ENCODE measurements around the gene SLC6A13. TPM values are rescaled to one million over a fixed set of nuclear protein-coding genes. Genes with fewer than 3 reads are reported as not detected.

Gene SLC6A13
- polyA plus RNA-seq, 1 donor (not counting 4 experiments of a cell fraction or from before 2014, with no cell fraction given) = 0.33 TPM

- H3K9me1 ChIP-seq (ENCODE audit: control insufficient read depth, extremely low read depth, insufficient read depth, low read length) = no peaks in the 10 kb centered on the region
- dilution Hi-C loops (cut with MboI; ENCODE audit: extremely low pct_ligation_motif_present, low sequenced_read_pairs) = no loop called here
- H2AFZ ChIP-seq (ENCODE audit: control insufficient read depth, low read length) = no peak overlapping the region
- H3K4me3 ChIP-seq (ENCODE audit: control insufficient read depth in 2 of 3, extremely low read depth in 1 of 3, insufficient read depth in 2 of 3, low read depth in 1 of 3, low read length in 3 of 3) = no peak overlapping the region
- no peaks in the 10 kb centered on the region for H3K9me3 ChIP-seq (ENCODE audit: control insufficient read depth, low read depth, low read length)
- no peak overlapping the region for H3K27ac ChIP-seq (ENCODE audit: control insufficient read depth, insufficient read depth, low read length)
- peaks cover 33% of the 10 kb centered on the region for H3K27me3 ChIP-seq (ENCODE audit: control insufficient read depth, extremely low read depth, insufficient read depth, low read length)
- H3K9ac ChIP-seq (ENCODE audit: control insufficient read depth, extremely low read depth, insufficient read depth, low read length) = no peak overlapping the region
- TF ChIP-seq CTCF (optimal IDR thresholded peaks at IDR 0.05 in 1 of 3, IDR thresholded peaks at IDR 0.05 in 1 of 3, conservative IDR thresholded peaks at IDR 0.05 in 1 of 3; ENCODE audit: extremely low read depth in 1 of 3, insufficient read depth in 2 of 3, low read length in 3 of 3) (no peak), EZH2 (IDR thresholded peaks at IDR 0.05; ENCODE audit: low read length) (no peak)
- H4K20me1 ChIP-seq (ENCODE audit: control insufficient read depth, extremely low read depth, insufficient read depth, low read length) = no peaks in the 10 kb centered on the region
- FAIRE-seq (no peak), DNase-seq (ENCODE audit: low read depth, low spot score) (no peak)
- H3K79me2 ChIP-seq (ENCODE audit: control insufficient read depth, insufficient read depth, low read length) = no peaks in the 10 kb centered on the region
- H3K36me3 ChIP-seq (ENCODE audit: control insufficient read depth in 2 of 2, extremely low read depth in 1 of 2, insufficient read depth in 2 of 2, low read length in 2 of 2) = no peaks in the 10 kb centered on the region
- H3K4me2 ChIP-seq (ENCODE audit: control insufficient read depth, extremely low read depth, insufficient read depth, low read depth, low read length) = no peak overlapping the region
- H3K4me1 ChIP-seq (ENCODE audit: control insufficient read depth, extremely low read depth, insufficient read depth, low read length) = no peaks in the 10 kb centered on the region
Observed at GRCh38 chr12:212415-212714, 50.3 kb downstream of the SLC6A13 start.

GRCh38 chr12:211639-212414, 50.8 kb downstream of the SLC6A13 start:
- Histone ChIP-seq H3K9ac (ENCODE audit: control insufficient read depth, extremely low read depth, insufficient read depth, low read length) (no peak overlapping the region), H3K4me3 (ENCODE audit: control insufficient read depth in 2 of 3, extremely low read depth in 1 of 3, insufficient read depth in 2 of 3, low read depth in 1 of 3, low read length in 3 of 3) (no peak overlapping the region), H3K27me3 (ENCODE audit: control insufficient read depth, extremely low read depth, insufficient read depth, low read length) (peaks cover 33% of the 10 kb centered on the region), H3K4me1 (ENCODE audit: control insufficient read depth, extremely low read depth, insufficient read depth, low read length) (no peaks in the 10 kb centered on the region), H2AFZ (ENCODE audit: control insufficient read depth, low read length) (no peak overlapping the region), H3K4me2 (ENCODE audit: control insufficient read depth, extremely low read depth, insufficient read depth, low read depth, low read length) (no peak overlapping the region), H3K79me2 (ENCODE audit: control insufficient read depth, insufficient read depth, low read length) (no peaks in the 10 kb centered on the region), H3K9me3 (ENCODE audit: control insufficient read depth, low read depth, low read length) (no peaks in the 10 kb centered on the region), H3K9me1 (ENCODE audit: control insufficient read depth, extremely low read depth, insufficient read depth, low read length) (no peaks in the 10 kb centered on the region), H3K36me3 (ENCODE audit: control insufficient read depth in 2 of 2, extremely low read depth in 1 of 2, insufficient read depth in 2 of 2, low read length in 2 of 2) (no peaks in the 10 kb centered on the region), H4K20me1 (ENCODE audit: control insufficient read depth, extremely low read depth, insufficient read depth, low read length) (no peaks in the 10 kb centered on the region), H3K27ac (ENCODE audit: control insufficient read depth, insufficient read depth, low read length) (no peak overlapping the region)
- no peak for TF ChIP-seq EZH2 (IDR thresholded peaks at IDR 0.05; ENCODE audit: low read length)
- TF ChIP-seq CTCF (optimal IDR thresholded peaks at IDR 0.05 in 1 of 3, IDR thresholded peaks at IDR 0.05 in 1 of 3, conservative IDR thresholded peaks at IDR 0.05 in 1 of 3; ENCODE audit: extremely low read depth in 1 of 3, insufficient read depth in 2 of 3, low read length in 3 of 3) = no peak
- FAIRE-seq = no peak
- no peak for DNase-seq (ENCODE audit: low read depth, low spot score)
- dilution Hi-C loops (cut with MboI; ENCODE audit: extremely low pct_ligation_motif_present, low sequenced_read_pairs) = no loop called here

Measured in keratinocyte (primary cell).